Breast epithelium (tissue), 4 donors: Measurements from ENCODE around the gene BHLHA9. TPM values are rescaled to one million over a fixed set of nuclear protein-coding genes. Genes with fewer than 3 reads are reported as not detected.
A peak's percentile ranks its signal among the peaks of the same experiment; 100 is the strongest.
"Not testable (repeated sequence)": the region's sequence is repeated elsewhere in the genome, so short reads cannot be mapped to it uniquely, and the experiment has no call there.

Experiments used
- DNase-seq, 2 donors: peaks; one replicate each; pipeline ENCODE4 v3.0.0-alpha.2; 2019; ENCODE audit warnings: low spot score in 2 of 2
- H3K27ac ChIP-seq, 2 donors: fragments of 200-600 bp; sonication (generic) in 1 of 2; one replicate each; pipeline ENCODE4 v1.5.1; 2016 to 2019; ENCODE audit warnings: mild to moderate bottlenecking in 1 of 2
- H3K27me3 ChIP-seq, 2 donors: fragments of 200-600 bp; sonication (generic) in 1 of 2; one replicate each; pipeline versions ENCODE4 v1.5.1 to v1.6.0; 2017 to 2019; ENCODE audit warnings: control low read depth in 1 of 2, mild to moderate bottlenecking in 1 of 2
- H3K36me3 ChIP-seq: fragments of 200-600 bp; one replicate; pipeline ENCODE4 v1.5.1; 2019
- H3K4me1 ChIP-seq, 2 donors: fragments of 200-600 bp; sonication (generic); one replicate each; pipeline ENCODE4 v1.5.1; 2016 to 2019; ENCODE audit warnings: control low read depth in 1 of 2
- H3K4me3 ChIP-seq, 3 donors: fragments of 200-600 bp; sonication (generic); 1 replicate in 2 of 3; 2 replicates in 1 of 3; pipeline ENCODE4 v1.5.1; 2016 to 2019; ENCODE audit warnings: mild to moderate bottlenecking in 3 of 3, moderate library complexity in 2 of 3
- H3K9me3 ChIP-seq, 2 donors: fragments of 200-600 bp; sonication (generic) in 1 of 2; one replicate each; pipeline ENCODE4 v1.5.1; 2016 to 2019; ENCODE audit warnings: control low read depth in 1 of 2
- POLR2A ChIP-seq: fragments of 450-650 bp; IDR thresholded peaks from one replicate; pipeline ENCODE4 v1.6.1; 2016; ENCODE audit warnings: antibody characterized with exemption, mild to moderate bottlenecking, moderate library complexity
- POLR2AphosphoS5 ChIP-seq, 3 donors: sonication (generic); formaldehyde crosslinking; IDR thresholded peaks; one replicate each; pipeline ENCODE4 v1.6.1; 2017; ENCODE audit warnings: antibody characterized with exemption in 3 of 3
- intact Hi-C: fragments of 100-400 bp; cut with DNase I; formaldehyde crosslinking; loops from one replicate; pipeline ENCODE4 v1.15.1; 2023; ENCODE audit warnings: low total_unique reads
- total RNA-seq, 3 donors: library from RNA; depleted of rRNA; stranded (reverse); fragments of >200 nt; gene quantifications; one replicate each; pipeline ENCODE4 v1.1.0, GENCODE V29; 2016
- TF ChIP-seq, protein P1 (sequence below), 3 donors: fragments of 450-650 bp; IDR thresholded peaks; one replicate each; pipeline ENCODE4 v1.5.1; 2016 to 2017; ENCODE audit warnings: antibody characterized with exemption in 3 of 3, mild to moderate bottlenecking in 3 of 3, moderate library complexity in 3 of 3

BHLHA9 gene
- total RNA-seq, 3 donors from 2014 or later: not detected

DNA sequence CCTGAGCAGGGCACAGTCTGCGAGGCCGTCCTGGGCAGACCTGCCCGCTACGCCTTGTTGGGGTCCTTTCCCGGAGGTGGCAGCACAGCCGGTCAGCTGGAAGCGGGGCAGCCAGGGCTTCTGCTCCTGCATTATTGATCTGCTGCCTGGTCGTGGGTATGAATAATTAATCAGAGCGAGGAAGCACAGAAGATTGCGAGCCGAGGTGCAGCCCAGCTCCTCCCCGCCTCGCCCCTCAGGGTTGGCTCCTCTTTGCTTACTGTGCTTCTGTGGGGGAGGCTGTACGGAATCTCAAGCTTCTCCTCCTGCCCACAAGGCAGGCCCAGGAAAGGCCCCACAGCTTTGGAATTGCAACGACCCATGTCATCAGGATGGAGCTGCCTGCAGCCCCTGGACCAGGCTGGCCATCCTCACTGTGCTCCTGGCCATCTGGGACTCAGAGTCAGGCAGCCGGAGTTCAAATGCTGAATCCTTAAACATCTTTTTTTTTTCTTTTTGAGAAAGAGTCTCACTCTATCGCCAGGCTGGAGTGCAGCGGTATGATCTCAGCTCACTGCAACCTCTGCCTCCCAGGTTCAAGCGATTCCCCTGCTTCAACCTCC lies 34.8 kb downstream of the BHLHA9 start:
- TF ChIP-seq POLR2AphosphoS5 (IDR thresholded peaks at IDR 0.05): no peak
- no peak for TF ChIP-seq POLR2A
- TF ChIP-seq, protein P1, sequence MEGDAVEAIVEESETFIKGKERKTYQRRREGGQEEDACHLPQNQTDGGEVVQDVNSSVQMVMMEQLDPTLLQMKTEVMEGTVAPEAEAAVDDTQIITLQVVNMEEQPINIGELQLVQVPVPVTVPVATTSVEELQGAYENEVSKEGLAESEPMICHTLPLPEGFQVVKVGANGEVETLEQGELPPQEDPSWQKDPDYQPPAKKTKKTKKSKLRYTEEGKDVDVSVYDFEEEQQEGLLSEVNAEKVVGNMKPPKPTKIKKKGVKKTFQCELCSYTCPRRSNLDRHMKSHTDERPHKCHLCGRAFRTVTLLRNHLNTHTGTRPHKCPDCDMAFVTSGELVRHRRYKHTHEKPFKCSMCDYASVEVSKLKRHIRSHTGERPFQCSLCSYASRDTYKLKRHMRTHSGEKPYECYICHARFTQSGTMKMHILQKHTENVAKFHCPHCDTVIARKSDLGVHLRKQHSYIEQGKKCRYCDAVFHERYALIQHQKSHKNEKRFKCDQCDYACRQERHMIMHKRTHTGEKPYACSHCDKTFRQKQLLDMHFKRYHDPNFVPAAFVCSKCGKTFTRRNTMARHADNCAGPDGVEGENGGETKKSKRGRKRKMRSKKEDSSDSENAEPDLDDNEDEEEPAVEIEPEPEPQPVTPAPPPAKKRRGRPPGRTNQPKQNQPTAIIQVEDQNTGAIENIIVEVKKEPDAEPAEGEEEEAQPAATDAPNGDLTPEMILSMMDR (IDR thresholded peaks at IDR 0.05): no peak
- Histone ChIP-seq H3K9me3 (no peaks in the 10 kb centered on the region), H3K27ac (no peak overlapping the region), H3K4me3 (no peak overlapping the region), H3K36me3 (no peaks in the 10 kb centered on the region), H3K27me3 (peaks cover 0 to 11% of the 10 kb centered on the region in 2 donors), H3K4me1 (no peaks in the 10 kb centered on the region)
- intact Hi-C loops: no loop called here
- no peak for DNase-seq

DNA sequence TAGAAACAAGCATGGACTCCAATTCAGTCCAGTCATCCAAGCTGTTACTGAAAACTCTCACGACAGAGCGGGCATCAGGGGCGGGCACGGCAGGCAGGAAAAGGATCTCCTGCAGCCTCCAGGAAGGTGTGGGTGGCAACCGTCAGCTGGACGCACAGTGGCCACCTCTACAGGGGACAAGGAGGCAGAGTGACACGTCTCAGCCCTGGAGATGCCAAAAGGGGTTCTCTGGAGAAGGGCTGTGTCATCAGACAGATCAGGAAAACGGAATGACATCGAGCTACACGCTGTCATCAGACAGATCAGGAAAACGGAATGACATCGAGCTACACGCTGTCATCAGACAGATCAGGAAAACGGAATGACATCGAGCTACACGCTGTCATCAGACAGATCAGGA lies 37.6 kb downstream of the BHLHA9 start:
- H3K9me3 ChIP-seq, H3K4me1 ChIP-seq, H3K27ac ChIP-seq, DNase-seq, intact Hi-C loops, H3K4me3 ChIP-seq, H3K36me3 ChIP-seq, H3K27me3 ChIP-seq: not testable (repeated sequence)

DNA sequence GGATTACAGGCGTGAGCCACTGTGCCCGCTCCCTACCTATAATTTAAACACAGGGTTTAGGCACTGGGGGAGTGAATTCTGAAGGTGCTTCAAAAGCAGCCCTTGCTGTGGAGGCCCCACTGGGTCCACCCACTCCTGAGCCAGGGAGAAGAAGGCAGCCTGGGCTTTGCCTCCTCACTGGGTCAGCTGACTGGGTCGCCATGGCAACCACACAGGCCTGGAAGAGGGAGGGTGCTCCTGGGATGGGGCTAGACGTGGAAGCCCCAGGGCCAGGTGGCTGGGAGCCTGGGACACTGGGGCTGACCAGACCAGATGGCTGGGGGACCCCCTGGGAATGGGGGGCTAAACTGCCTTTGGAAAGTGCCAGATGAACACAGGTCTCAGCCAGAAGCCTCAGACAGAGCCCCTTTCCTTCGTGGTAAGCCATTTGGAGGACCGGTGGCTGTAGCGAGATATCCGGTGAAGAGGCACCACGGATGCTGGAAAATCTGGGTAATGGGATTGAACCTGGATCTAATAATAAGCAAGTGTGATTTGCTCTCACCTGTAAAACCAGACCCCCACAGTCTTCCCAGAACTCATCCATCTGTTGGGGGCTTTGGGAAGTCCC lies 42.1 kb downstream of the BHLHA9 start:
- no peak overlapping the region for H3K27ac ChIP-seq
- H3K36me3 ChIP-seq: no peaks in the 10 kb centered on the region
- H3K4me1 ChIP-seq: no peaks in the 10 kb centered on the region
- no peak for DNase-seq
- H3K27me3 ChIP-seq: peaks cover 0 to 4% of the 10 kb centered on the region in 2 donors
- intact Hi-C loops: no loop called here
- H3K9me3 ChIP-seq: no peaks in the 10 kb centered on the region
- TF ChIP-seq POLR2AphosphoS5 (IDR thresholded peaks at IDR 0.05) (no peak), POLR2A (no peak)
- TF ChIP-seq, protein P1 (IDR thresholded peaks at IDR 0.05): no peak
- H3K4me3 ChIP-seq: no peak overlapping the region

DNA sequence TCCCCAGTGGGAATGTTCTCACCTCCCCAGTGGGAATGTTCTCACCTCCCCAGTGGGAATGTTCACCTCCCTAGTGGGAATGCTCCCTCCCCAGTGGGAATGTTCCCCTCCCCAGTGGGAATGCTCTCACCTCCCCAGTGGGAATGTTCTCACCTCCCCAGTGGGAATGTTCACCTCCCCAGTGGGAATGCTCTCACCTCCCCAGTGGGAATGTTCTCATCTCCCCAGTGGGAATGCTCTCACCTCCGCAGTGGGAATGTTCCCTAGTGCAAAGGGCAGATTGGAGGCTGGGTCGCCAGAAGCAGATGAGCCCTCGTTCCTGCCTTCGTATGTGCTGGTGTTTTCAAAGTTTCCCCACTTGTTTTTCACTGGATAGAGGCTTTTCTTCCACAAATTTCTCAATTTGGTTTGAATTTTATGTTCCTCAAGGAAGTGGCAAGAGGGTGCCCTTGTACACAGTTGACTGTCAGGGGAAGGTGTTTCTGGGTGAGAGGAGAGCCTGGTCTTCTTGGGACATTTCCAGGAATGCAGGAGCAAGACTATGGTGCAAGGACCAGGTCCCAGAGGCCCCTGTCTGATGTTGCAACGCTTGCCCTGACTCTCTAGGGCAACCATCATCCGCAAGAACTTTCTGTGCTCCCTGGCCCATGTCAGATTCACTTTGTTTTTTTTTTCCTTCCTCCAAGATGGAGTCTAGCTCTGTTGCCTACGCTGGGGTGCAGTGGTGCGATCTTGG lies 43.2 kb downstream of the BHLHA9 start:
- no peaks in the 10 kb centered on the region for H3K9me3 ChIP-seq
- intact Hi-C loops: no loop called here
- no peak for DNase-seq
- TF ChIP-seq POLR2AphosphoS5 (IDR thresholded peaks at IDR 0.05) (no peak), POLR2A (no peak)
- TF ChIP-seq, protein P1 (IDR thresholded peaks at IDR 0.05): no peak
- no peaks in the 10 kb centered on the region for H3K36me3 ChIP-seq
- no peaks in the 10 kb centered on the region for H3K4me1 ChIP-seq
- H3K4me3 ChIP-seq: no peak overlapping the region
- H3K27me3 ChIP-seq: peaks cover 0 to 4% of the 10 kb centered on the region in 2 donors
- H3K27ac ChIP-seq: no peak overlapping the region

DNA sequence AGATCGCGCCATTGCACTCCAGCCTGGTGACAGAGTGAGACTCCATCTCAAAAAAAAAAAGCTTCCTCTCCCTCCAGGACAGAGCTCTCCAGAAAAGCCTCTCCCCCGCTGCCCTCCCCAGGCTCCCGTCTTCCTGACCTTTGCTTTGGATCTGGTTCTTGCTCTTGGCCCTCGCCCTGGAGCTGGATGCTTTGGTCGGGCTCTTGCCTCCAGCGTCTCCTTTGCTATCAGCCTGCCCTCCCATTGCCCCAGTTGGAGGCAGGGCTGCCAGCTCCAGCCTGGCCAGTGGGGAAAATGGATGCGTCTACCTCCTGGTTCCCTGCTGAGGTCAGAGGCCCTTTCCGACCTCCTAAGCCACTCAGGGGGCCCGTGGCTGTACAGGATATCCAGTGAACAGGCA lies 45.2 kb downstream of the BHLHA9 start:
- intact Hi-C loops: no loop called here
- Histone ChIP-seq H3K27ac (peak overlapping the region in 1 of 2 donors; percentile 25), H3K36me3 (no peaks in the 10 kb centered on the region), H3K9me3 (no peaks in the 10 kb centered on the region), H3K4me3 (no peak overlapping the region), H3K27me3 (peaks cover 0 to 4% of the 10 kb centered on the region in 2 donors), H3K4me1 (no peaks in the 10 kb centered on the region)
- TF ChIP-seq POLR2A (no peak), POLR2AphosphoS5 (IDR thresholded peaks at IDR 0.05) (no peak)
- TF ChIP-seq, protein P1 (IDR thresholded peaks at IDR 0.05): no peak
- DNase-seq: no peak
